Mesenchymal stem cell (in vitro differentiated cells and primary cell): Measurements from ENCODE around the gene GNG8.

Experiments
- DNase-seq: peaks from one replicate; pipeline ENCODE4 v3.0.0-alpha.2; 2013
- H2AFZ ChIP-seq: one replicate; pipeline ENCODE4 v1.6.1; 2013; ENCODE audit warnings: low read depth, mild to moderate bottlenecking, control low read depth, inconsistent platforms, low read length, moderate library complexity
- H2AK5ac ChIP-seq: 2 replicates; pipeline ENCODE4 v1.6.1; 2013; ENCODE audit warnings: low read length, moderate library complexity, mild to moderate bottlenecking, inconsistent platforms; ENCODE audit not compliant: severe bottlenecking
- H2BK120ac ChIP-seq: one replicate; pipeline ENCODE4 v1.6.1; 2013; ENCODE audit warnings: low read depth, mild to moderate bottlenecking, inconsistent platforms, low read length, moderate library complexity
- H2BK12ac ChIP-seq, 2 experiments: one replicate each; pipeline ENCODE4 v1.6.1; 2013; ENCODE audit warnings: inconsistent platforms in 2 of 2, low read length in 2 of 2, mild to moderate bottlenecking in 2 of 2, moderate library complexity in 2 of 2, control low read depth in 1 of 2
- H2BK15ac ChIP-seq: one replicate; pipeline ENCODE4 v1.6.1; 2013; ENCODE audit warnings: mild to moderate bottlenecking, low read depth, inconsistent platforms; ENCODE audit not compliant: poor library complexity, severe bottlenecking
- H2BK5ac ChIP-seq: 2 replicates; pipeline ENCODE4 v1.6.1; 2013; ENCODE audit warnings: low read depth, mild to moderate bottlenecking, low read length, control low read depth, inconsistent platforms; ENCODE audit not compliant: poor library complexity, severe bottlenecking
- H3K14ac ChIP-seq, 2 experiments: one replicate each; pipeline ENCODE4 v1.6.1; 2013; ENCODE audit warnings: inconsistent platforms in 2 of 2, low read length in 2 of 2, control low read depth in 1 of 2, mild to moderate bottlenecking in 1 of 2, moderate library complexity in 1 of 2
- H3K18ac ChIP-seq, 2 experiments: one replicate each; pipeline ENCODE4 v1.6.1; 2013; ENCODE audit warnings: inconsistent platforms in 2 of 2, low read length in 2 of 2, control low read depth in 1 of 2, low read depth in 1 of 2, mild to moderate bottlenecking in 1 of 2
- H3K23ac ChIP-seq, 2 experiments: one replicate each; pipeline ENCODE4 v1.6.1; 2013; ENCODE audit warnings: inconsistent platforms in 2 of 2, low read length in 2 of 2, mild to moderate bottlenecking in 2 of 2, moderate library complexity in 2 of 2, control low read depth in 1 of 2
- H3K27ac ChIP-seq: 2 replicates; pipeline ENCODE4 v1.5.1; 2013; ENCODE audit warnings: mild to moderate bottlenecking, moderate library complexity, low read length, control low read depth, inconsistent platforms; ENCODE audit not compliant: poor library complexity, severe bottlenecking
- H3K27me3 ChIP-seq, 2 experiments: 2 replicates each; pipeline versions ENCODE4 v1.6.1 to v1.7.0; 2013; ENCODE audit warnings: low read length in 2 of 2, mild to moderate bottlenecking in 2 of 2, moderate library complexity in 2 of 2, control low read depth in 1 of 2, inconsistent platforms in 1 of 2; ENCODE audit not compliant: control insufficient read depth in 1 of 2, insufficient read depth in 1 of 2
- H3K36me3 ChIP-seq, 2 experiments: 2 replicates each; pipeline versions ENCODE4 v1.6.1 to v1.7.0; 2013; ENCODE audit warnings: low read length in 2 of 2, control low read depth in 1 of 2, inconsistent platforms in 1 of 2, low read depth in 1 of 2, mild to moderate bottlenecking in 1 of 2; ENCODE audit not compliant: insufficient read depth in 2 of 2, control insufficient read depth in 1 of 2
- H3K4ac ChIP-seq, 2 experiments: one replicate each; pipeline ENCODE4 v1.6.1; 2013; ENCODE audit warnings: inconsistent platforms in 2 of 2, low read length in 2 of 2, mild to moderate bottlenecking in 2 of 2, moderate library complexity in 2 of 2, control low read depth in 1 of 2, low read depth in 1 of 2
- H3K4me1 ChIP-seq: 2 replicates; pipeline ENCODE4 v1.6.1; 2013; ENCODE audit warnings: low read depth, low read length, control low read depth; ENCODE audit not compliant: control insufficient read depth, insufficient read depth
- H3K4me2 ChIP-seq: 2 replicates; pipeline ENCODE4 v1.6.1; 2013; ENCODE audit warnings: low read length, mild to moderate bottlenecking, inconsistent platforms; ENCODE audit not compliant: poor library complexity, severe bottlenecking
- H3K4me3 ChIP-seq, 2 experiments: 2 replicates each; pipeline versions ENCODE4 v1.5.1 to v1.7.0; 2013; ENCODE audit warnings: low read length in 2 of 2, mild to moderate bottlenecking in 2 of 2, control low read depth in 1 of 2, low read depth in 1 of 2; ENCODE audit not compliant: insufficient read depth in 1 of 2
- H3K79me1 ChIP-seq: replicated peaks from 2 replicates; pipeline ENCODE4 v1.6.1; 2013; ENCODE audit warnings: mild to moderate bottlenecking, control low read depth, low read length, inconsistent platforms; ENCODE audit not compliant: poor library complexity, severe bottlenecking
- H3K9ac ChIP-seq: 2 replicates; pipeline ENCODE4 v1.7.0; 2013; ENCODE audit warnings: mild to moderate bottlenecking, low read length, moderate library complexity
- H3K9me3 ChIP-seq: 2 replicates; pipeline ENCODE4 v1.7.0; 2013; ENCODE audit warnings: mild to moderate bottlenecking, low read length; ENCODE audit not compliant: control insufficient read depth
- H4K8ac ChIP-seq: one replicate; pipeline ENCODE4 v1.6.1; 2013; ENCODE audit warnings: inconsistent platforms, mild to moderate bottlenecking, low read length, moderate library complexity
- H4K91ac ChIP-seq: one replicate; pipeline ENCODE4 v1.6.1; 2013; ENCODE audit warnings: mild to moderate bottlenecking, low read length, inconsistent platforms
- WGBS: methylation state at CpG from one replicate; pipeline ENCODE4 v1.1.7; 2013; ENCODE audit warnings: mixed read lengths; 5-methylcytosine and 5-hydroxymethylcytosine counted together

Gene GNG8

DNA sequence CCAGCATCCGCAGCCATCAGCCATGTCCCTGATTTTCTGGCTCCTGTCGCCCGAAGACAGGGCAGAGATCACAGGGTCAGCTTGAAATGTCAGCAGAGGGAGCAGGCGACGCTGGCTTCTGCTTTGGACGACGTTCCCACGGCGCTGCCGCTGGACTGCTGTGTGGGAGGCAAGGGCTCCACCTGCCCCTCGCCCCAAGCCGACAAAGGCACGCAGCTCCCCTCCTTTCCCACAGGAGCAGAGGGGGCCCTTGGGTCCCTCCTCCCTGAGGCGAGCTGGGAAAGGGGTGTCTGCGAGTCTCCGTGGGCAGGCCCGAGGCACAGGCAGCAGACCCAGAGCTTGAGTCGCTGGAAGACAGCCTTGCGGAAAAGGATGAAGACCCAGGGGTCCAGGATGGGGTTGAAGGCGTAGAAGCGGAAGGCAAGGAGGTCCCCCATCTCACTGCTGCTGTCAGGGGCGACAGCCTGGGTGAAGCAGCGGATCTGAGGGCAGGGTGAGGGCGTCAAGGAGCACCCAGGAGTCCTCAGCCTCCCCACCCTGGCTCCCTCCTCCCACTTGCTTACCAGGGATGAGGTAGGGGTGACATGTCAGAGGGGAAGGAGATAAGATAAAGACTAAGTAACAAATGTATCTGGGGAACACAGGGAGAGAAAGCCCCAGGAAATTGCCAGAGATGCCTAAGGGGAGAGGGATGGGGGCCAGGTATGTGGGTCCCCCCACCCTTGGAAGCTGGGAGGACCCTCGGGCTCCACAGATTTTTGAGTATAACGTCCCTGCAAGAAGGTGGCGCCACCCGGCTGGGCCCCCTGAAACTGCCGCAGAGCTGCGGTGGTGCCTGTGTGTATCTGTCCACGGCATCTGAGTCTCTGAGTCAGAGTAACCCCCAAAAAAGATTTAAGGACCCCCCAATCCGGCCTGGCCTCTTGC is 14.5 kb downstream of the GNG8 start:
- WGBS, result 53% methylated on average over 30 of the region's 32 CpGs
- H3K4ac ChIP-seq, result peak overlapping the region; percentile 76 to 92
- H3K36me3 ChIP-seq, result peaks cover 0 to 5% of the 10 kb centered on the region in 2 experiments
- H2AFZ ChIP-seq, result no peak overlapping the region
- peak overlapping the region in 1 of 2 experiments; percentile 86 for H3K14ac ChIP-seq
- H3K79me1 ChIP-seq, result no peaks in the 10 kb centered on the region
- H4K91ac ChIP-seq, result peak overlapping the region; percentile 97
- peaks cover 0 to 19% of the 10 kb centered on the region in 2 experiments for H3K27me3 ChIP-seq
- peak overlapping the region in 1 of 2 experiments; percentile 6 for H3K23ac ChIP-seq
- H2BK120ac ChIP-seq, result peak overlapping the region; percentile 92
- H2BK12ac ChIP-seq, result peak overlapping the region; percentile 99 to 100
- H2BK15ac ChIP-seq, result peak overlapping the region; percentile 94
- DNase-seq, result no peak
- peak overlapping the region; percentile 60 for H3K9ac ChIP-seq
- peak overlapping the region; percentile 79 to 99 for H3K18ac ChIP-seq
- no peak overlapping the region for H3K4me2 ChIP-seq
- peak overlapping the region in 1 of 2 experiments; percentile 16 for H3K4me3 ChIP-seq
- no peak overlapping the region for H2BK5ac ChIP-seq
- peaks cover 12% of the 10 kb centered on the region for H3K4me1 ChIP-seq
- H4K8ac ChIP-seq, result peak overlapping the region; percentile 92
- H3K9me3 ChIP-seq, result no peaks in the 10 kb centered on the region
- H2AK5ac ChIP-seq, result no peak overlapping the region
- no peak overlapping the region for H3K27ac ChIP-seq

DNA sequence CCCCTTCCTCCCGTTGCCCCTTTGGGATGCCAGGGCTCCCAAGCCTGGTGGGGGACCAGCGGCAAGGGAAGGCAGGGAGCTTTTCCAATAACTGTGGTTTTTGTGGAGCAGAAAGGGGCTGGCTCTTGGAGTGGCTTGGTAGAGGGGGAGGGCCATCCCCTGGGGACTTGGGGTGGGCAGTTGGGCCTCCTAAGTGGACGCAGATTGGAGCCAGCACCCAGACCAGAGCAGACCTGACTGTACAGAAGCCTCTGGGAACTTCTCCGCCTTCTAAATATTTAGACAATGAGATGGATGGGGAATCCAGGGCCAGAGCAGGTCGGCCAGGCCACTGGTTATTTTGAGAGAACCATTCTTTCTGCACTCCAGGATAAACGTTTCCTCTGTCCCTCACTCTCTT is 15.3 kb downstream of the GNG8 start:
- peak overlapping the region; percentile 29 for H3K9ac ChIP-seq
- peak overlapping the region; percentile 6 for H2BK15ac ChIP-seq
- no peak overlapping the region for H3K23ac ChIP-seq
- H3K4me2 ChIP-seq, result no peak overlapping the region
- H3K27ac ChIP-seq, result no peak overlapping the region
- H3K14ac ChIP-seq, result no peak overlapping the region
- peaks cover 12% of the 10 kb centered on the region for H3K4me1 ChIP-seq
- peak overlapping the region; percentile 50 to 79 for H3K18ac ChIP-seq
- no peaks in the 10 kb centered on the region for H3K9me3 ChIP-seq
- peak overlapping the region; percentile 17 to 100 for H2BK12ac ChIP-seq
- no peak overlapping the region for H2AFZ ChIP-seq
- H3K4ac ChIP-seq, result peak overlapping the region in 1 of 2 experiments; percentile 92
- H4K8ac ChIP-seq, result peak overlapping the region; percentile 92
- no peak overlapping the region for H4K91ac ChIP-seq
- 23% methylated on average over 6 of the region's 6 CpGs for WGBS
- no peak overlapping the region for H2AK5ac ChIP-seq
- no peak overlapping the region for H2BK5ac ChIP-seq
- H3K27me3 ChIP-seq, result peaks cover 0 to 19% of the 10 kb centered on the region in 2 experiments
- H3K79me1 ChIP-seq, result no peaks in the 10 kb centered on the region
- no peak overlapping the region for H2BK120ac ChIP-seq
- no peak overlapping the region for H3K4me3 ChIP-seq
- peaks cover 0 to 5% of the 10 kb centered on the region in 2 experiments for H3K36me3 ChIP-seq
- peak; percentile 92 for DNase-seq

DNA sequence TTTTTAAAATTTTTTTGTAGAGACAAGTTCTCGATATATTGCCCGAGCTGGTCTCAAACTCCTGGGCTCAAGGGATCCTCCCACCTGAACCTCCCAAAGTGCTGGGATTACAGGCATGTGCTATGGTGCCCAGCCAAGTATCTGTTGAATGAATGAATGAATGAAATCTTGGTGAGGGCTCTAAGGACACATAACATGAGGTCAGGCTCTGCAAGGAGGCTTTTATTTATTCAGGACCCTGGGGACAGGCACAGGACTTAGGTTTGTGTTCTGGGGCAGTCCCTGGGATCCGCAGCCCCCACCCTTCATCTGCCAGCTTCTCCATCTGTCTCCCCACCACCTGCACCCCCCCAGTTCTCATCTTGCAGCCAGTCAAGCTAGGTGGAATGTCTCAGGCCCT is 15.7 kb downstream of the GNG8 start:
- Histone ChIP-seq H3K36me3 (peaks cover 0 to 5% of the 10 kb centered on the region in 2 experiments), H3K4ac (peak overlapping the region; percentile 2 to 47), H2BK15ac (no peak overlapping the region), H3K9ac (no peak overlapping the region), H2BK12ac (peak overlapping the region; percentile 17 to 69), H3K4me1 (peaks cover 12% of the 10 kb centered on the region), H3K9me3 (no peaks in the 10 kb centered on the region), H3K79me1 (no peaks in the 10 kb centered on the region), H2AK5ac (no peak overlapping the region), H3K23ac (no peak overlapping the region), H2AFZ (no peak overlapping the region), H2BK120ac (peak overlapping the region; percentile 45), H2BK5ac (no peak overlapping the region), H4K8ac (peak overlapping the region; percentile 14), H3K27ac (no peak overlapping the region), H4K91ac (peak overlapping the region; percentile 67), H3K27me3 (peaks cover 0 to 19% of the 10 kb centered on the region in 2 experiments), H3K4me2 (no peak overlapping the region), H3K18ac (peak overlapping the region; percentile 7 to 50), H3K4me3 (no peak overlapping the region), H3K14ac (no peak overlapping the region)
- WGBS, result 84% methylated on average over 3 of the region's 3 CpGs
- DNase-seq, result no peak

DNA sequence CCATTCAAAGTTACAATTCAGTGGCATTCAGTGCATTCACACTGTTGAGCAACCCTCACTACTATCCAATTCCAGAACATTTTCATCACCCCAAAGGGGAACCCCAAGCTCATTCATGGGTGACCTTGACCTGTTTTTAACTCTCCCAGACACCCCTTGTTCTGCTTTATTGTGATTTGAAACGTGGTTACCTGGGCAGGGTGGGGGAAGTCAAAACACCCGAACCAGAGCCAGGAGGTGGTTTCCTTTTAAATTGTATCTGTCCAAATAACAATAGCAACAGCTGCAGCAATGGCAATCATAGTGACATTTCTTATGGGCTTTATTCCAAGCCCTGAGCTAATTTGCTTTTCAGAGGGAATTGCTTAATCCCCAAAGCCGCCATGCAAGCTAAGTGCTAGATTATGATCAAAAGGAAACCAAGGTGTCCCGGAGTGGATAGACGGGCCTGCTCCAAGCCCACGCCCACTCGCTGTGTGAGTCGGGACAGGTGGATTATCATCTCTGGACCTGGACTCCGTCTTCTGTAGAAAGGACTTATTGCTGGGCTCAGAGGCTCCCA is 17.3 kb downstream of the GNG8 start:
- Histone ChIP-seq H3K36me3 (peaks cover 0 to 5% of the 10 kb centered on the region in 2 experiments), H4K8ac (no peak overlapping the region), H2AK5ac (no peak overlapping the region), H3K4me1 (peaks cover 6% of the 10 kb centered on the region), H3K4me3 (peak overlapping the region in 1 of 2 experiments; percentile 29), H3K79me1 (no peaks in the 10 kb centered on the region), H2AFZ (no peak overlapping the region), H3K27ac (no peak overlapping the region), H3K9me3 (no peaks in the 10 kb centered on the region), H2BK120ac (no peak overlapping the region), H3K27me3 (peaks cover 0 to 19% of the 10 kb centered on the region in 2 experiments), H2BK15ac (peak overlapping the region; percentile 38), H3K9ac (no peak overlapping the region), H4K91ac (no peak overlapping the region), H3K23ac (no peak overlapping the region), H3K14ac (no peak overlapping the region), H3K18ac (no peak overlapping the region), H2BK12ac (no peak overlapping the region), H3K4me2 (no peak overlapping the region), H3K4ac (no peak overlapping the region), H2BK5ac (no peak overlapping the region)
- 88% methylated on average over 9 of the region's 9 CpGs for WGBS
- no peak for DNase-seq
